ENCODE results near the gene NAA40.

Gene NAA40

GRCh38 chr11:63907808-63908530 lies 30.8 kb upstream of the NAA40 start:
- DNase-seq (ENCODE audit: insufficient read length, low spot score) (no peak), FAIRE-seq (no peak)
- no peak for TF ChIP-seq POLR2A (IDR thresholded peaks at IDR 0.05; ENCODE audit: low read depth, low read length)

GRCh38 chr11:63908631-63909401 lies 30.0 kb upstream of the NAA40 start:
- no peak for FAIRE-seq
- TF ChIP-seq POLR2A (IDR thresholded peaks at IDR 0.05; ENCODE audit: low read depth, low read length) = no peak
- DNase-seq (ENCODE audit: insufficient read length, low spot score) = no peak

GRCh38 chr11:63909591-63910506 lies 29.0 kb upstream of the NAA40 start:
- FAIRE-seq (no peak), DNase-seq (ENCODE audit: insufficient read length, low spot score) (no peak)
- TF ChIP-seq POLR2A (IDR thresholded peaks at IDR 0.05; ENCODE audit: low read depth, low read length) = no peak

- no peak for TF ChIP-seq POLR2A (IDR thresholded peaks at IDR 0.05; ENCODE audit: low read depth, low read length)
- no peak for DNase-seq (ENCODE audit: insufficient read length, low spot score)
These were observed 28.1 kb upstream of the NAA40 start for GRCh38 chr11:63910675-63911074.

GRCh38 chr11:63911440-63911839 lies 27.4 kb upstream of the NAA40 start:
- TF ChIP-seq POLR2A (IDR thresholded peaks at IDR 0.05; ENCODE audit: low read depth, low read length) = no peak
- FAIRE-seq = no peak

More at GRCh38 chr11:63910675-63911074, 28.1 kb upstream of the NAA40 start:
- FAIRE-seq = no peak

GRCh38 chr11:63911876-63912275 lies 26.9 kb upstream of the NAA40 start:
- FAIRE-seq (no peak), DNase-seq (ENCODE audit: insufficient read length, low spot score) (no peak)
- no peak for TF ChIP-seq POLR2A (IDR thresholded peaks at IDR 0.05; ENCODE audit: low read depth, low read length)

More at GRCh38 chr11:63911440-63911839, 27.4 kb upstream of the NAA40 start:
- DNase-seq (ENCODE audit: insufficient read length, low spot score) = no peak

- DNase-seq (ENCODE audit: insufficient read length, low spot score) = no peak
- no peak for TF ChIP-seq POLR2A (IDR thresholded peaks at IDR 0.05; ENCODE audit: low read depth, low read length)
- no peak for FAIRE-seq
These were observed 26.1 kb upstream of the NAA40 start for GRCh38 chr11:63912678-63913077.

GRCh38 chr11:63913866-63914830 lies 24.7 kb upstream of the NAA40 start:
- no peak for TF ChIP-seq POLR2A (IDR thresholded peaks at IDR 0.05; ENCODE audit: low read depth, low read length)
- no peak for FAIRE-seq
- no peak for DNase-seq (ENCODE audit: insufficient read length, low spot score)

GRCh38 chr11:63914896-63915691 lies 23.7 kb upstream of the NAA40 start:
- FAIRE-seq (no peak), DNase-seq (ENCODE audit: insufficient read length, low spot score) (no peak)
- no peak for TF ChIP-seq POLR2A (IDR thresholded peaks at IDR 0.05; ENCODE audit: low read depth, low read length)

- no peak for FAIRE-seq
- no peak for TF ChIP-seq POLR2A (IDR thresholded peaks at IDR 0.05; ENCODE audit: low read depth, low read length)
- no peak for DNase-seq (ENCODE audit: insufficient read length, low spot score)
These were observed 22.6 kb upstream of the NAA40 start for GRCh38 chr11:63915961-63916836.
